HFF-Myc (cell line): ENCODE results near the gene NPBWR2.
A peak's percentile ranks its signal among the peaks of the same experiment; 100 is the strongest.
"Not testable (repeated sequence)": the region's sequence is repeated elsewhere in the genome, so short reads cannot be mapped to it uniquely, and the experiment has no call there.

ENCODE experiments used
- DNase-seq: peaks from one replicate; pipeline ENCODE4 v3.0.0-alpha.2; 2011; ENCODE audit warnings: low read depth; ENCODE audit errors: extremely low read depth
- H3K4me3 ChIP-seq: replicated peaks from 2 replicates; pipeline ENCODE4 v1.5.1; 2011; ENCODE audit warnings: low read depth, mild to moderate bottlenecking, control low read depth, low read length
- TF ChIP-seq, protein P1 (sequence below): IDR thresholded peaks from 2 replicates; pipeline ENCODE4 v1.5.1; 2012; ENCODE audit warnings: mild to moderate bottlenecking, low read depth, low read length, control low read depth; ENCODE audit errors: missing control alignments

Gene NPBWR2

DNA sequence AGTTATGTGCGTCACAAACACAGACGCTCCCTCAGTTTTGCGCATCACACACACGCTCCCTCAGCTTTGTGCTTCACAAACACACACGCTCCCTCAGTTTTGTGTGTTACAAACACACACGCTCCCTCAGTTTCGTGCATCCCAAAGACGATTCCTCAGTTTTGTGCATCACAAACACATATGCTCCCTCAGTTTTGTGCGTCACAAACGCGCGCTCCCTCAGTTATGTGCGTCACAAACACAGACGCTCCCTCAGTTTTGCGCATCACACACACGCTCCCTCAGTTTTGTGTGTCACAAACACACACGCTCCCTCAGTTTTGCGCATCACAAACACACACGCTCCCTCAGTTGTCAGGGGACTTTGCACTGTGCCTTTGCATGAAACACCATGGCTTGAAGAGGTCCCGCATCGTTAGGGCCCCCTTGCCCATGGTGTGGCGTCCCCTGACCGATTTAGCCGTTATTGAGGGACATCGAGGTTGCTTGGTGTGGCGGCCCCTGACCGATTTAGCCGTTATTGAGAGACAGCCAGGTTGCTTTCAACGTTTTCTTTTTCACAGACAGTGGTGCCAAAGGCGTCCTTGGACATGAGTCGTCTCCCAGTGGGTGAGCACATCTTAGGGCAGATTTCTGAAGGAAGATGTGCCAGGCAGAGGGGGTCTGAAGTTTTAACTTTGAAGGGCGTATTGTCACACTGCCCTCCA, 28.8 kb upstream of the NPBWR2 start:
- no peak for DNase-seq
- H3K4me3 ChIP-seq, result no peak overlapping the region
- TF ChIP-seq, protein P1, sequence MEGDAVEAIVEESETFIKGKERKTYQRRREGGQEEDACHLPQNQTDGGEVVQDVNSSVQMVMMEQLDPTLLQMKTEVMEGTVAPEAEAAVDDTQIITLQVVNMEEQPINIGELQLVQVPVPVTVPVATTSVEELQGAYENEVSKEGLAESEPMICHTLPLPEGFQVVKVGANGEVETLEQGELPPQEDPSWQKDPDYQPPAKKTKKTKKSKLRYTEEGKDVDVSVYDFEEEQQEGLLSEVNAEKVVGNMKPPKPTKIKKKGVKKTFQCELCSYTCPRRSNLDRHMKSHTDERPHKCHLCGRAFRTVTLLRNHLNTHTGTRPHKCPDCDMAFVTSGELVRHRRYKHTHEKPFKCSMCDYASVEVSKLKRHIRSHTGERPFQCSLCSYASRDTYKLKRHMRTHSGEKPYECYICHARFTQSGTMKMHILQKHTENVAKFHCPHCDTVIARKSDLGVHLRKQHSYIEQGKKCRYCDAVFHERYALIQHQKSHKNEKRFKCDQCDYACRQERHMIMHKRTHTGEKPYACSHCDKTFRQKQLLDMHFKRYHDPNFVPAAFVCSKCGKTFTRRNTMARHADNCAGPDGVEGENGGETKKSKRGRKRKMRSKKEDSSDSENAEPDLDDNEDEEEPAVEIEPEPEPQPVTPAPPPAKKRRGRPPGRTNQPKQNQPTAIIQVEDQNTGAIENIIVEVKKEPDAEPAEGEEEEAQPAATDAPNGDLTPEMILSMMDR, result no peak

DNA sequence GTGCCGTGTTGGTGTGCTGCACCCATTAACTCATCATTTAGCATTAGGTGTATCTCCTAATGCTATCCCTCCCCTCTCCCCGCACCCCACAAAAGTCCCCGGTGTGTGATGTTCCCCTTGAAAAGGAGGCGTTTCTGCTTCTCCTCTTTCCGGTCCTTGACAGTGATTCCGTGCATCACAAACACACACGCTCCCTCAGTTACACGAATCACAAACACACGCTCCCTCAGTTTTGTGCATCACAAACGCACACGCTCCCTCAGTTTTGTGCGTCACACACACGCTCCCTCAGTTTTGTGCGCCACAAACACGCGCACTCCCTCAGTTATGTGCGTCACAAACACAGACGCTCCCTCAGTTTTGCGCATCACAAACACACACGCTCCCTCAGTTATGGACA, 27.4 kb upstream of the NPBWR2 start:
- H3K4me3 ChIP-seq, DNase-seq: not testable (repeated sequence)

DNA sequence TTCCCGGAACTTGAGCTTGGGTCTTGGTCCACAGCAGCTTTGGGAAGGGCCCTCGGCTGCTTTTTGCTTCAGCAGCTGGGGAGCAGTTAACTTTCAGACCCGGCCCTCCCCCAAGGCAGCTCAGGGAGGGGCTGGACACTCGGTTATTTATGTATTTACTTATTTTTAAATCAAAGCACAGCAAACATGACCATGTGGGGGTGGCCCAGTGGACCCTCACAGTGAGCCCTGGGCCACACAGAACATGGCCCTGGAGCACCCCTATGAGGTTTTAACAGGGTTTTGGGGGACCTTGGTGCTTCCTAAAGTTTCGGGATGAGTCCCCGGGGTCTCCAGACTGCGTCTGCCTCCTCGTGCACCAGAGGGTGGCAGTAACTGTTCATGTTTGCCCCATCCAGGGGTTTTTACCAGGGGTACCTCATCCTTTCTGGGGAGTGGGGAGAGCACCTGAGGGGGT, 26.6 kb upstream of the NPBWR2 start:
- no peak overlapping the region for H3K4me3 ChIP-seq
- DNase-seq, result no peak
- TF ChIP-seq, protein P1, result no peak

DNA sequence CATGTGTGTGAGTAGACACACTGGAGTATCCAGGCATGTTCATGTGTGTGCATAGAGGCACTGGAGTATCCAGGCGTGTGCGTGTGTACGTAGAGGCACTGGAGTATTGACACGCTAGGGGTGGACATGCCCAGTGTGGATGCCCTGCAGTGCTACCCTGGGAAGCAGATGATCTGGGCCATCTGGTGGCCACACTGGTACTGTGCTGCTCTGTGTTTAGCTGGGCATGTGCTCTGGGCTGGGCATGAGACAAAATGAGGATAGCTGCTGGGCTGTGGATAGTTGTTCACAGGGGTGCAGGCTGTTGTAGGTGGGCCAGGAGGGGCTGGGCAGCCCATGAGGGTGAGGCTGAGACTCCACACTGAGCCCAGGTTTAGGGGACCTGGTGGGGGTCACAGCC, 24.0 kb upstream of the NPBWR2 start:
- TF ChIP-seq, protein P1, result peak; percentile 22
- H3K4me3 ChIP-seq, result no peak overlapping the region
- DNase-seq, result peak; percentile 2

DNA sequence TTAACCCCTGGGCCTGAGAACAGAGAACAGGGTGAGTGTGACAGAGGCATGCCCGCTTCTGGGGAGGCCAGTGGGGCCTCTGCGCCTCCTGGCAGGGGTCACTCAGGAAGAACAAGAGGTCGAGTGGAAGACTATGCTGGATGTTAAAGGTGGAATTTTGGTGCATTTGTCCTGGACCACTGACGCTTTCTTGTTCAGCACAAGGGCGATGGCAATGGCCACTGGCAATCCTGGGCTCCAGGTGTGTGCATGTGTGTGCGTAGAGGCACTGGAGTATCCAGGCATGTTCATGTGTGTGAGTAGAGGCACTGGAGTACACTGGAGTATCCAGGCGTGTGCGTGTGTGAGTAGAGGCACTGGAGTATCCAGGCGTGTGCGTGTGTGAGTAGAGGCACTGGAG, 23.5 kb upstream of the NPBWR2 start:
- no peak for DNase-seq
- TF ChIP-seq, protein P1, result no peak

DNA sequence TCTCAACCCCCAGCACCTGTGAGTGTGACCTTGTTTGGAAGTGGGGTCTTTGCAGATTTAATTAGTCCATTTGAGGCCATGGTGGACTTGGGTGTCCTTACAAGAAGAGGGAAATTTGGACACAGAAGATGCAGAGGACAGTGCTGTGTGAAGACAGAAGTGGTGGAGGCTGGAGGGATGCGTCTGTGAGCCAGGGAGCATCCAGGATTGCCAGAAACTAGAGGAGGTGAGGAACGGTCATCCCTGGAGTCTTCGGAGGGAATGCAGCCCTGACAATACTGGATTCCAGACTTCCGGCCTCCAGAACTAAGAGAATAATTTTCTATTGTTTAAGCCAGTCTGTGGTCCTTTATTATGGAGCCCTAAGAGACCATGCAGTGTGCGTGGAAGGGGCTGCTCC, 22.9 kb upstream of the NPBWR2 start:
- no peak overlapping the region for H3K4me3 ChIP-seq
- DNase-seq, result no peak
- TF ChIP-seq, protein P1, result no peak

More for the DNA sequence above, 23.5 kb upstream of the NPBWR2 start:
- H3K4me3 ChIP-seq, result no peak overlapping the region

DNA sequence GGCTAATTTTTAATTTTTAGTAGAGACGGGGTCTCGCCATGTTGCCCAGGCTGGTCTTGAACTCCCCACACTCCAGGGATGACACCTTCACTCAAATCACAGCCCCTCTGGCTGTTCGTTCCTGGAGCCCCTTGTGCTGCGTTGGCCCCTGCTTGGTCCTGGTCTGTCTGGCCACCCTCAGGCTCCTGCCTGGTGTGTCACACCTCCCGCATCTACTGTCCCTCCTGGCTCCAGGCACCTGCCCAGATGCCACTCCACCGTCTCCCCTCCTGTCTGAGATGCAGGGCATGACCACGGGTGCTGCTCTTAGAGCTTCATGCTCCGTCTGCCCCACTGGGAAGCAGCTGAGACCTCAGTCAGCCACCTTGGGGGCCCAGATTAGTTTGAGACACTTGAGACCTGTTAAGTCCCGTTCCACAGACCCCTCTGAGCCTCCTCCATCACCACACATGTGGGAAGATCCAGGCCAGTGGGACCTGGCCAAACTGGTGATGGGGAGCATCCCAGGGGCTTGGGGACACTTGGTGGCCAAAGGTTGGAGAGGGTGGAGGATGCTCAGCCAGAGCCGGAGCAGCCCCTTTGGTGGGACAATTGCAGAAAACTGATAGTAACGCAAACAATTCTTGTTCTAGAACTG, 21.9 kb upstream of the NPBWR2 start:
- DNase-seq, result no peak
- H3K4me3 ChIP-seq, result no peak overlapping the region
- TF ChIP-seq, protein P1, result no peak

DNA sequence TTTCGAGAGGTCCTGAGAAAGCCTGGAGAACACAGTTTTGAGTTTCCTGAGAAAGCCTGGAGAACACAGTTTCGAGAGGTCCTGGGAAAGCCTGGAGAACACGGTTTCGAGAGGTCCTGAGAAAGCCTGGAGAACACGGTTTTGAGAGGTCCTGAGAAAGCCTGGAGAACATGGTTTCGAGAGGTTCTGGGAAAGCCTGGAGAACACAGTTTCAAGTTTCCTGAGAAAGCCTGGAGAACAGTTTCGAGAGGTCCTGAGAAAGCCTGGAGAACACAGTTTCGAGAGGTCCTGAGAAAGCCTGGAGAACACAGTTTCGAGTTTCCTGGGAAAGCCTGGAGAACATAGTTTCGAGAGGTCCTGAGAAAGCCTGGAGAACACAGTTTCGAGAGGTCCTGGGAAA, 16.2 kb upstream of the NPBWR2 start:
- H3K4me3 ChIP-seq, DNase-seq: not testable (repeated sequence)

DNA sequence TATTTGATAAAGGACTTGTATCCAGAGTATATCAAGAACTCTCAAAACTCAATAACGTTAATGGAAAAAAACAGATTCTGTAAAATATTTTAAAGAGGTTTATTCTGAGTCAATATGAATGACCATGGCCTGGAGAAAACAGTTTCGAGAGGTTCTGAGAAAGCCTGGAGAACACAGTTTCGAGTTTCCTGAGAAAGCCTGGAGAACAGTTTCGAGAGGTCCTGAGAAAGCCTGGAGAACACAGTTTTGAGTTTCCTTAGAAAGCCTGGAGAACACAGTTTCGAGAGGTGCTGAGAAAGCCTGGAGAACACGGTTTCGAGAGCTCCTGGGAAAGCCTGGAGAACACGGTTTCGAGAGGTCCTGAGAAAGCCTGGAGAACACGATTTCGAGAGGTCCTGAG, 15.6 kb upstream of the NPBWR2 start:
- not testable (repeated sequence) for DNase-seq, H3K4me3 ChIP-seq
